Stimulated activated CD8-positive, alpha-beta memory T cell treated with anti-CD3 and anti-CD28 coated beads, Interleukin-12 subunit alpha, Interleukin-12 subunit beta, amount 100 ng/mL, for 1 hour (primary cell): ENCODE results near the gene SNX24.

Experiments
- DNase-seq: peaks from one replicate; pipeline ENCODE4 v3.0.0-alpha.2; 2020; ENCODE audit warnings: low read depth

The SNX24 gene

DNA sequence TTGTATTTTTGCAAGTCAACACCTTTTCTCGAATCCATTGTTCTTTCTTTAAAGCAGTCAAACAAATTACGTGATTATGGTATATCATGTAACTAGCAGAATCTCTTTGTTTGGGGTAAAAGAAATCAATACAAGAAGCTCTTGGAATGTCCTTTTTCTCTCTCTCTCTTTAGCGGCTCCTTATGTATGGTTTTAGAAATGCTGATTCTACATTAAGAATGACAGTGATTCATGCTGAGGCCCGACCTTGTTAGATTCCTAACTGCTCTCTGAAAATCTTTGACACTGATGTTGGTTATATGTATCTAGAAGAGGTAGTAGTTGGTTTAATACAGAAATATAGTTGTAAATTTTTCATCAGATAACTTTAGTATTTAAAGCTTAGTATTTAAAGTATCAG, 76.4 kb downstream of the SNX24 start:
- DNase-seq: no peak

DNA sequence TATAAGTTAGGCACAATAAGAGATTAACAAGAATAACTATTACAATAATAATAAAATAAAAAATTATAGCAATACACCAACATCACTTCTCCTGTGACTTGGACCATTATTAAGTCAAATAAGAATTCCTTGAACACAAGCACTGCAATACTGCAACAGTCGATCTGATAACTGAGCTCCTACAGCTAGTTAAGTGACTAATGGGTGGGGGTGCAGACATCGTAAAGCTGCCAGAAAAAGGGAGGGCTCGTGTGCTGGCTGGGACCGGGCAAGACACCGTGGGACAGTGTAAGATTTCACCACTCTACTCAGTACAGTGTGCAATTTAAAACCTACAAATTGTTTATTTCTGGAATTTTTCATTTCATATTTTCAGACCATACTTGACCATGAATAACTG, 78.8 kb downstream of the SNX24 start:
- no peak for DNase-seq

GRCh38 chr5:122924719-122925395, 79.4 kb downstream of the SNX24 start:
- DNase-seq: no peak

GRCh38 chr5:122929001-122929400, 83.6 kb downstream of the SNX24 start:
- DNase-seq: no peak

- no peak for DNase-seq
Observed at GRCh38 chr5:122929980-122930379, 84.6 kb downstream of the SNX24 start.

GRCh38 chr5:122933956-122934355, 88.5 kb downstream of the SNX24 start:
- no peak for DNase-seq

GRCh38 chr5:122936088-122936487, 90.7 kb downstream of the SNX24 start:
- DNase-seq: no peak

DNA sequence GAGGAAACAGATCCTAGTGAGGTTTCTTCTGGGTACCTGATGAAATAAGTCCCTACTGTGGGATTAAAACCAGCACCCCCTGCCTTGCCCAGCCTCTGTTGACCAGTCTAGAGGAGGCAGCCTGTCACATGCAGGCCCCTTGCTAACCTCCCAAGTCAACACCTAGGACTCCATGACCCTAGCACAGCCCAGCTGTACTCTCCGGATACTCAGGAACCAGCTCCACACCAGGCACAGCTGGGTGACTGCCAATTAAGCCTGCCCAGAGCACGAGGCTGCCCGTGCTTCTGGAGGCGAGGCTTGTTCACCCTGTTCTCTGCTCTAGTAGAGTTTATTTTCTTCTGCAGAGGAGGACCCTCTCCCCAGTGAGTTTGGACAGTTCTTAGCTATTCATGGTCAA, 92.5 kb downstream of the SNX24 start:
- DNase-seq: no peak

DNA sequence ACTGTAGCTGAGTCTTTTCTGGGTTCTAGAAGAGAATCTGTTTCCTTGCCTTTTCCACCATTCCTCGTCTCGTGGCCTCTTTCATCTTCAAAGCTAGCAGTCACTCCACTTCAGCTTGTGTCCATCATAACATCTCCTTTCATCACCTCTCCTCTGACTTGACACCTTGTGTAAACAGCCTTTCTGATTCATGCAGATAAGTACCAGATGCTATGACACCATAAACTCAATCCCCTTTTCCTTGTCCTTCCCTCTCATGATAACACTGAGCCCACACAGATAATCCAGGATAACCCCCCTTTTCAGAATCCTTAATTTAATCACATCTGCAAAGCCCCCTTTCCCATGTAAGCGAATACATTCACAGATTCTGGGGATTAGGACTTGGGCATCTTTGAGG, 95.5 kb downstream of the SNX24 start:
- no peak for DNase-seq

- no peak for DNase-seq
Observed at GRCh38 chr5:122941737-122942136, 96.3 kb downstream of the SNX24 start.

GRCh38 chr5:122942164-122942914, 96.9 kb downstream of the SNX24 start:
- no peak for DNase-seq

- DNase-seq: no peak
Observed at GRCh38 chr5:122943050-122943698, 97.8 kb downstream of the SNX24 start.

- DNase-seq: no peak
Observed at GRCh38 chr5:122944051-122944450, 98.6 kb downstream of the SNX24 start.

DNA sequence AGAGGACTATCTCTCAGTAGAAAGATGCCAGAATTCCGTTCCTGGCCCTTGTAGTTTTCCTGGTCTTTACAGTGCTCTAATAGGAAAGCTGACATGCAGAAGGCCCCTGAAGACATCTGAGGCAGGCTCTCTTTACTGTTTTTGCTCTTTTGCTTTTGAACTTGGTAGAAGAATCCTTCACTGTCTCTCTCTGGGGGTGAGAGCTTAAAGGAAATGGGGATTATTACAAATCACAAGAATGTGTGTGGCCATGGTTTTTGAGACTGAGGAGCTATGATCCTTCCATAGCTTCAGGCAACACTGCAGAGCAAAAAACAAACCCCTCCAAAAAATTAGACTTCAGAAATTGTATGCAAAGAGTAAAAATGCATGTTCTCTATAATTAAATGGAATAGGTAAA, 102.0 kb downstream of the SNX24 start:
- DNase-seq: no peak

- DNase-seq: no peak
Observed at GRCh38 chr5:122947772-122948171, 102.4 kb downstream of the SNX24 start.

DNA sequence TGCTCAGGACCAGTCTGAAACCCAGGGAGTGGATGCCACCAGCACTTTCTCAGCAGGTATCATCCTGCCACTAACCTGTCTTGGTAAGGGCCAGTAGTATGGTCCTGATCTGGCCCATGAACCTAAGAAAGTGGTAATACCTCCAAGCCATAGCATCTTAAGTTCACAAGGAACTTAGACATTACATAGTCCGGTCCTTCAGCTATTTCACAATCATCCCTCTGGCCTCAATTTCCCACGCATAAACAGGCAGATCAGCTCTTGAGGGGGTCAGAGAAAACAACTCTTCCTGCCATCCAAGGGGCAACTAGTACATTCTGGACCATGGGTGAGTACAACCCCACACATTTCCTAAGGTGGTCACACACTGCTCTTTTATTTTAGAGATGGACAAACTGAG, 102.9 kb downstream of the SNX24 start:
- no peak for DNase-seq

GRCh38 chr5:122951658-122952057, 106.2 kb downstream of the SNX24 start:
- DNase-seq: no peak

DNA sequence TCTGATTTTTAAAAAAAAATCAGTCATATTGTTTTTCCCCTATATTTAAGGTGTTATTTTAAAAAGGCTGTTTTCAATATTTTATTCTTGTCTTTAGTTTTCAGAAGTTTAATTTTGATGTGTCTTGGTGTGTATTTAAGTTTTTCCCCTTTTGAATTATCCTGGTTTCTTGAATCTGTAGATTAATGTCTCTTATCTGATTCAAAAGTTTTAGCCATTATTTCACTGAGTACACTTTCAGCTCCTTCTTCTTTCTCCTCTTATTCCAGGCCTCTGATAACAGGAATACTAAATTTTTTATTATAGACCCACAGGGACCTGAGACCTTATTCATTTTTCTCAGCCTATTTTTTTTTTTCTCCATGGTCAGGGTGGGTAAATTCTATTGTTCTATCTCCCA, 109.3 kb downstream of the SNX24 start:
- no peak for DNase-seq

GRCh38 chr5:122957457-122957856, 112.0 kb downstream of the SNX24 start:
- no peak for DNase-seq

DNA sequence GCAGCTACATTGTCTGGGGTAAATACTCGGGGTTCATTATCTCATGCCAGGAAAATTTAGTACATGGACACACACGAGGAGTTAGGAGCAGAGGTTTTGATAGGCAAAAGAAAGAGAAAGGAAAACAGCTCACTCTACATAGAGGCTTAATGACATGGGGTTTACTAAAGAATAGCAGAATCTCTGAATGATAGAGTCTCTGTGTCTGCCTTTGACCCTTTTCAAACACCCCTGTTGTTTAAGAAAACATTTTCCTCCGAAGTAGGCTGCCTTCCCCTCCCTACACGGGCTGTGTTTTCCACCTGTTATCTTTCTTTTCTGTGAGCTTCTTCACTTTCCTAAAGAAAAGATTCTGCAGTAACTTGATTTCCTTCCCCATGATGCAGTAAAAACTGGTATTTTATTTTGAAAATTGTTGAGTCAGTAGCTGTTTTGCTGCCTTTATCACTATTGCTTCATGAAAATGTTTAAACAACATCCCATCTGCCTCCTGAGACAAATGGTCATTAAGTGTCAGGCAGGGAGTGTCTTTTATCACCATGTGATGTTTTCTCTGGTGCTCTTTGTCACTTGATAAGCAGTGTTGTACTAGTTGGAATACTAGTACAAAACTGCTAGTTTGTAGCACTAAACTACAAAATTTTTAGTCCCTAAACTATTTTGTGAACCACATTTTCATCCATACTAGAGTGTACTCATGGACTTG, 114.5 kb downstream of the SNX24 start:
- DNase-seq: no peak

DNA sequence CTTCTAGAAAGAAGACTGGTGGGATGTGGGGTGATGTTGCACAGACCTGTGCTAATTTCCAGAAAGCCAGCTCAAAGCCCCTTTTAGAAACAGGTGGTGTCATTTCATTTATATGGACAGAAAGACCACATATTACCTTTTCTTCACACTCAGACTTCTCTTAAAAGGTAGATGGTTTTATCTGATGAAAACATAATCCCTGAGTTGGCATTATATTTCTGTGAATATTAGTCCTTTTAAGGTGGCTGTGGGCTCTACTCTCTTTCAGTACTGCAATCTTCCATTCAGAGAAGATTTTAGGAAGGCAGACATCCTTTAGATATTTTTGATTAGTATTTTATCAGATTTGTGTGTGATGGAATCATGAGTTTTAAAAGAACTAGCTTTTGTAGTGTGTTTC, 117.9 kb downstream of the SNX24 start:
- no peak for DNase-seq

DNA sequence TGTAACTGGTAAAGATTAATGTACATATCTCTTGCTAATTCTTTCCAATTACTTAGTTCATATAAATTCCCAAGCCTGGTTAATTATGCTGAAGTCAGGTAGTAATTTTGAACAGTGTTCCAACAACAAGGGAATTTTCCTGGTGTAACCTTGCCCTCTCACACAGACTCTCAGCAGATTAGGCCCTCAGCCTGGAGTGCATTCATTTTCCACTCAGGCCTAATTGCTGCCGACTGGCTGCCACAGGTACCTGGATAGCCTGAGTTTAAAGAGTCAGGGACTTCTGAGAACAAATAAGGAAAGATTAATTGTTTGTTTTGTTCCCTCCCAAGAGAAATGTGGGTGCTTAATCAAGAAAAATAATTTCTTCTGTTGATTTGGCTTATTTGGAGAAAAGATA, 119.7 kb downstream of the SNX24 start:
- DNase-seq: no peak

- no peak for DNase-seq
Observed at GRCh38 chr5:122967085-122967484, 121.7 kb downstream of the SNX24 start.
